HEK293 (cell line): ENCODE results near the gene SSR1.

Source experiments
- CTCF ChIA-PET: fragments of 350-600 bp; formaldehyde crosslinking; extraction: SDS; loops from one replicate; lab custom pipeline; 2021; ENCODE audit warnings: antibody characterized with exemption; lab: Yijun Ruan, JAX
- POLR2A ChIA-PET: fragments of 300-600 bp; formaldehyde crosslinking; extraction: SDS; loops from one replicate; lab custom pipeline; 2020; ENCODE audit warnings: antibody characterized with exemption, inconsistent platforms; lab: Yijun Ruan, JAX
- H3K27ac ChIP-seq: fragments of 200-500 bp; sonication (Bioruptor generic); 2 replicates; pipeline ENCODE4 v1.5.1; 2014; ENCODE audit warnings: low read depth, low read length, control low read depth, inconsistent platforms; ENCODE audit errors: extremely low read depth
- H3K36me3 ChIP-seq, 2 experiments: fragments of 200-500 bp in 1 of 2; sonication (Bioruptor generic) in 1 of 2; 1 replicate in 1 of 2; 2 replicates in 1 of 2; pipeline ENCODE4 v1.5.1; 2014 to 2017; ENCODE audit warnings: inconsistent platforms in 2 of 2, low read length in 2 of 2; ENCODE audit not compliant: control insufficient read depth in 2 of 2, insufficient read depth in 1 of 2
- H3K4me1 ChIP-seq: fragments of 200-500 bp; sonication (Bioruptor generic); 2 replicates; pipeline ENCODE4 v1.5.1; 2014; ENCODE audit warnings: mild to moderate bottlenecking, low read length, inconsistent platforms; ENCODE audit not compliant: control insufficient read depth, insufficient read depth
- H3K4me3 ChIP-seq: 2 replicates; pipeline ENCODE4 v1.5.1; 2011; ENCODE audit warnings: low read depth, mild to moderate bottlenecking, control low read depth, low read length, moderate library complexity
- H3K9me3 ChIP-seq: fragments of 200-500 bp; sonication (Bioruptor generic); 2 replicates; pipeline ENCODE4 v1.5.1; 2014; ENCODE audit warnings: low read depth, low read length, inconsistent platforms; ENCODE audit not compliant: control insufficient read depth, insufficient read depth
- CTCF ChIP-seq: fragments of 450-650 bp; formaldehyde crosslinking; IDR thresholded peaks from 2 replicates; pipeline ENCODE4 v1.5.1; 2016; ENCODE audit warnings: missing biosample characterization, missing genetic modification characterization
- GLI2 ChIP-seq: fragments of 450-650 bp; formaldehyde crosslinking; IDR thresholded peaks from 2 replicates; pipeline ENCODE4; 2017; ENCODE audit warnings: missing biosample characterization, missing genetic modification characterization, low read depth, borderline replicate concordance
- GLIS1 ChIP-seq: fragments of 450-650 bp; formaldehyde crosslinking; IDR thresholded peaks from 2 replicates; pipeline ENCODE4 v1.5.1; 2016; ENCODE audit warnings: missing biosample characterization, missing genetic modification characterization
- HOXA7 ChIP-seq: sonication (generic); formaldehyde crosslinking; IDR thresholded peaks from 2 replicates; pipeline ENCODE4 v1.8.1; 2022; ENCODE audit warnings: missing genetic modification reagents, borderline replicate concordance
- KLF17 ChIP-seq: fragments of 450-650 bp; formaldehyde crosslinking; IDR thresholded peaks from 2 replicates; pipeline ENCODE4 v1.5.1; 2016; ENCODE audit warnings: missing biosample characterization, missing genetic modification characterization
- PRDM4 ChIP-seq: fragments of 450-650 bp; formaldehyde crosslinking; IDR thresholded peaks from 2 replicates; pipeline ENCODE4 v1.5.1; 2017; ENCODE audit warnings: missing biosample characterization, missing genetic modification characterization
- SALL2 ChIP-seq: fragments of 450-650 bp; formaldehyde crosslinking; IDR thresholded peaks from 2 replicates; pipeline ENCODE4 v1.5.0; 2017; ENCODE audit warnings: missing biosample characterization, mild to moderate bottlenecking, missing genetic modification characterization, borderline replicate concordance
- YY2 ChIP-seq: fragments of 450-650 bp; formaldehyde crosslinking; IDR thresholded peaks from 2 replicates; pipeline ENCODE4 v1.5.1; 2016; ENCODE audit warnings: missing biosample characterization, missing genetic modification characterization
- ZBTB21 ChIP-seq: fragments of 450-650 bp; formaldehyde crosslinking; IDR thresholded peaks from 2 replicates; pipeline ENCODE4 v1.5.1; 2017; ENCODE audit warnings: missing biosample characterization, missing genetic modification characterization
- ZBTB7A ChIP-seq: fragments of 450-650 bp; formaldehyde crosslinking; IDR thresholded peaks from 2 replicates; pipeline ENCODE4 v1.5.1; 2016; ENCODE audit warnings: low read depth, missing biosample characterization, missing genetic modification characterization
- ZEB2 ChIP-seq: fragments of 450-650 bp; formaldehyde crosslinking; IDR thresholded peaks from 2 replicates; pipeline ENCODE4 v1.5.1; 2016; ENCODE audit warnings: missing biosample characterization, missing genetic modification characterization
- ZFP3 ChIP-seq: fragments of 450-650 bp; formaldehyde crosslinking; IDR thresholded peaks from 2 replicates; pipeline ENCODE4 v1.5.1; 2016; ENCODE audit warnings: low read depth, missing biosample characterization, missing genetic modification characterization
- ZFP41 ChIP-seq: fragments of 450-650 bp; formaldehyde crosslinking; IDR thresholded peaks from 2 replicates; pipeline ENCODE4 v1.5.1; 2016; ENCODE audit warnings: missing biosample characterization, missing genetic modification characterization, borderline replicate concordance
- ZNF175 ChIP-seq: fragments of 450-650 bp; formaldehyde crosslinking; IDR thresholded peaks from 2 replicates; pipeline ENCODE4 v1.5.1; 2016; ENCODE audit warnings: missing biosample characterization, missing genetic modification characterization
- ZNF23 ChIP-seq: fragments of 450-650 bp; formaldehyde crosslinking; IDR thresholded peaks from 2 replicates; pipeline ENCODE4 v1.5.1; 2016; ENCODE audit warnings: missing biosample characterization, missing genetic modification characterization, borderline replicate concordance
- ZNF24 ChIP-seq: fragments of 450-650 bp; formaldehyde crosslinking; IDR thresholded peaks from 2 replicates; pipeline ENCODE4 v1.5.1; 2016; ENCODE audit warnings: missing biosample characterization, missing genetic modification characterization
- ZNF248 ChIP-seq: fragments of 450-650 bp; formaldehyde crosslinking; IDR thresholded peaks from 2 replicates; pipeline ENCODE4 v1.5.1; 2017; ENCODE audit warnings: missing biosample characterization, missing genetic modification characterization
- ZNF302 ChIP-seq: fragments of 450-650 bp; formaldehyde crosslinking; IDR thresholded peaks from 2 replicates; pipeline ENCODE4 v1.5.1; 2016; ENCODE audit warnings: missing biosample characterization, missing genetic modification characterization, low read depth
- ZNF398 ChIP-seq: fragments of 450-650 bp; formaldehyde crosslinking; IDR thresholded peaks from 2 replicates; pipeline ENCODE4 v1.5.1; 2017; ENCODE audit warnings: missing biosample characterization, missing genetic modification characterization
- ZNF449 ChIP-seq: fragments of 450-650 bp; formaldehyde crosslinking; IDR thresholded peaks from 2 replicates; pipeline ENCODE4 v1.5.1; 2017; ENCODE audit warnings: missing biosample characterization, mild to moderate bottlenecking, missing genetic modification characterization, moderate library complexity
- ZNF558 ChIP-seq: fragments of 450-650 bp; formaldehyde crosslinking; IDR thresholded peaks from 2 replicates; pipeline ENCODE4 v1.5.1; 2016; ENCODE audit warnings: missing biosample characterization, missing genetic modification characterization
- ZNF571 ChIP-seq: fragments of 450-650 bp; formaldehyde crosslinking; IDR thresholded peaks from 2 replicates; pipeline ENCODE4 v1.5.0; 2017; ENCODE audit warnings: missing biosample characterization, missing genetic modification characterization
- ZNF623 ChIP-seq: fragments of 450-650 bp; formaldehyde crosslinking; IDR thresholded peaks from 2 replicates; pipeline ENCODE4 v1.5.1; 2016; ENCODE audit warnings: missing biosample characterization, missing genetic modification characterization
- ZNF629 ChIP-seq: fragments of 450-650 bp; formaldehyde crosslinking; IDR thresholded peaks from 2 replicates; pipeline ENCODE4 v1.5.1; 2017; ENCODE audit warnings: missing biosample characterization, missing genetic modification characterization
- ZNF654 ChIP-seq: fragments of 450-650 bp; formaldehyde crosslinking; IDR thresholded peaks from 2 replicates; pipeline ENCODE4 v1.5.1; 2016; ENCODE audit warnings: low read depth, missing biosample characterization, missing genetic modification characterization
- ZSCAN16 ChIP-seq: fragments of 450-650 bp; formaldehyde crosslinking; IDR thresholded peaks from 2 replicates; pipeline ENCODE4 v1.5.1; 2016; ENCODE audit warnings: missing biosample characterization, missing genetic modification characterization

Gene SSR1

GRCh38 chr6:7247828-7248227 is 65.2 kb downstream of the SSR1 start:
- no peak overlapping the region for H3K4me3 ChIP-seq
- TF ChIP-seq ZEB2 (tag by site-specific recombination) (no peak), ZNF175 (no peak), ZNF623 (no peak), ZSCAN16 (no peak), ZNF571 (tag by site-specific recombination) (no peak), PRDM4 (tag by site-specific recombination) (no peak), ZNF654 (tag by site-specific recombination) (no peak), ZBTB7A (no peak), ZNF398 (tag by site-specific recombination) (no peak), ZBTB21 (tag by site-specific recombination) (no peak), CTCF (no peak), ZNF629 (tag by site-specific recombination) (no peak), ZNF449 (tag by site-specific recombination) (no peak), ZNF248 (tag by site-specific recombination) (no peak), ZFP41 (no peak)
- H3K4me1 ChIP-seq = no peaks in the 10 kb centered on the region
- POLR2A ChIA-PET = no interaction called here
- peaks cover 5 to 62% of the 10 kb centered on the region in 2 experiments; a peak in 2 of 3 replicates for H3K36me3 ChIP-seq
- H3K9me3 ChIP-seq = no peaks in the 10 kb centered on the region
- no peak overlapping the region for H3K27ac ChIP-seq
- CTCF ChIA-PET = interaction anchor here (0.6 to 1.3 kb wide), 2 partner anchors 9 to 86 kb away, joined by 3 to 5 read pairs; no protein-coding TSS in a partner anchor

GRCh38 chr6:7247179-7247456 is 65.9 kb downstream of the SSR1 start:
- CTCF ChIA-PET = no interaction called here
- Histone ChIP-seq H3K4me3 (no peak overlapping the region), H3K9me3 (no peaks in the 10 kb centered on the region), H3K4me1 (peaks cover 3% of the 10 kb centered on the region; the same call in 1 of the 2 replicates), H3K27ac (no peak overlapping the region), H3K36me3 (peaks cover 5 to 59% of the 10 kb centered on the region in 2 experiments; a peak in 2 of 3 replicates)
- TF ChIP-seq YY2 = no peak
- TF ChIP-seq KLF17 (tag by site-specific recombination) = no peak
- no peak for TF ChIP-seq ZFP3 (tag by site-specific recombination)
- TF ChIP-seq GLIS1 = no peak
- no peak for TF ChIP-seq SALL2 (tag by site-specific recombination)
- no peak for TF ChIP-seq ZNF558 (tag by site-specific recombination)
- no peak for TF ChIP-seq ZBTB21 (tag by site-specific recombination)
- TF ChIP-seq HOXA7 (CRISPR knock-in tag) = no peak
- TF ChIP-seq ZNF23 (tag by site-specific recombination) = no peak
- no peak for TF ChIP-seq ZNF24 (tag by site-specific recombination)
- no peak for TF ChIP-seq ZNF302 (tag by site-specific recombination)
- no peak for TF ChIP-seq GLI2 (tag by site-specific recombination)
- POLR2A ChIA-PET = no interaction called here
